NT2/D1 (cell line): ENCODE measurements around the gene MGAT4A.

ENCODE experiments used
- SUZ12 ChIP-seq: IDR thresholded peaks from 2 replicates; pipeline ENCODE4 v1.6.1; 2011; ENCODE audit not compliant: insufficient read length, insufficient read depth; ENCODE audit errors: extremely low read depth
- ZNF274 ChIP-seq: IDR thresholded peaks from 2 replicates; pipeline ENCODE4 v1.6.1; 2011; ENCODE audit warnings: mild to moderate bottlenecking, low read depth, low read length

DNA sequence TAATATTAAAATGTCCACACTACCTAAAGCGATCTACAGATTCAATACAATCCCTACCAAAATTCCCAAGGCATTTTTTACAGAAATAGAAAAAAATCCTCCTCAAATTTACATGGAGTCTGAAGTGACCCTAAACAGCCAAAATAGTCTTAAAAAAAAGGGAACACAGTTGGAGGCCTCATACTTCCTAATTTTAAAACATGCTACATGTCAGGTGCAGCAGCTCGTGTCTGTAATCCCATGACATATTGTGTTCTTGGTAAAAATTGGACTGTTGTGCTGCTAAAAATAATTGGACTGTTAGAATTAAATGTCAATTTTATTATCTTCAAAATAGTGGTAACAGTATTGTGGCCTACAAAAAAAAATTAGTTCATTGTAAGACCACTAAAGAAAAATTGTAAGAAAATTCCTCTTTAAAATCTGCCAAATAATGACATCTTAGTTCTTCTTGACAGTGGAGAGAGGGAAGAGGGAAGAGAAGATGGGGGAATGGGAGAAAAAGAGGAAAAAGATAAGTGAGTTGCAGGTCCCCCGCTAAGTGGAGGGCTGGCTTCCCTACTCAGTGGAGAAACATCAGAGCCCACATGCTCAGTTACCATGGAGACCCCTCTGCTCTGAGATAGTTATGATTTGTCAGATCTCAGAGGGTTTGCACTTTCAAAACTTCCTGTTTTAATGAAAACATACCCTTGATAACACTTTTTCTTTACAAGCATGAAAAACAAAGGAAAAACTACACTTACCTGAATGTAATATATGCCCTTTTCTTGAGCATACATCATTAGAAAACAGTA, 76.0 kb downstream of the MGAT4A start:
- no peak for TF ChIP-seq ZNF274
- TF ChIP-seq SUZ12, result no peak
